Activated gamma-delta T cell treated with anti-CD3 and anti-CD28 coated beads, Interleukin-2, amount 50 U/mL, for 16 hours (primary cell): ENCODE measurements around the gene EVA1C.
"Not testable (repeated sequence)": the region's sequence is repeated elsewhere in the genome, so short reads cannot be mapped to it uniquely, and the experiment has no call there.

Source experiments
- DNase-seq: peaks from one replicate; pipeline ENCODE4 v3.0.0-alpha.2; 2020; ENCODE audit warnings: low read depth

The EVA1C gene

DNA sequence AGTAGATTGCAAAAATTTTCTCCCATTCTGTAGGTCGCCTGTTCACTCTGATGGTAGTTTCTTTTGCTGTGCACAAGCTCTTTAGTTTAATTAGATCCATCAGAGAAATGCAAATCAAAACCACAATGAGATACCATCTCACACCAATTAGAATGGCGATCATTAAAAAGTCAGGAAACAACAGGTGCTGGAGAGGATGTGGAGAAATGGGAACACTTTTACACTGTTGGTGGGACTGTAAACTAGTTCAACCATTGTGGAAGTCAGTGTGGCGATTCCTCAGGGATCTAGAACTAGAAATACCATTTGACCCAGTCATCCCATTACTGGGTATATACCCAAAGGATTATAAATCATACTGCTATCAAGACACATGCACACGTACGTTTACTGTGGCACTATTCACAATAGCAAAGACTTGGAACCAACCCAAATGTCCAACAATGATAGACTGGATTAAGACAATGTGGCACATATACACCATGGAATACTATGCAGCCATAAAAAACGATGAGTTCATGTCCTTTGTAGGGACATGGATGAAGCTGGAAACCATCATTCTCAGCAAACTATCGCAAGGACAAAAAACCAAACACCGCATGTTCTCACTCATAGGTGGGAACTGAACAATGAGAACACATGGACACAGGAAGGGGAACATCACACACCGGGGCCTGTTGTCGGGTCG lies 21.8 kb upstream of the EVA1C start:
- DNase-seq: not testable (repeated sequence)

GRCh38 chr21:32391755-32392154 lies 20.8 kb upstream of the EVA1C start:
- DNase-seq: no peak

DNA sequence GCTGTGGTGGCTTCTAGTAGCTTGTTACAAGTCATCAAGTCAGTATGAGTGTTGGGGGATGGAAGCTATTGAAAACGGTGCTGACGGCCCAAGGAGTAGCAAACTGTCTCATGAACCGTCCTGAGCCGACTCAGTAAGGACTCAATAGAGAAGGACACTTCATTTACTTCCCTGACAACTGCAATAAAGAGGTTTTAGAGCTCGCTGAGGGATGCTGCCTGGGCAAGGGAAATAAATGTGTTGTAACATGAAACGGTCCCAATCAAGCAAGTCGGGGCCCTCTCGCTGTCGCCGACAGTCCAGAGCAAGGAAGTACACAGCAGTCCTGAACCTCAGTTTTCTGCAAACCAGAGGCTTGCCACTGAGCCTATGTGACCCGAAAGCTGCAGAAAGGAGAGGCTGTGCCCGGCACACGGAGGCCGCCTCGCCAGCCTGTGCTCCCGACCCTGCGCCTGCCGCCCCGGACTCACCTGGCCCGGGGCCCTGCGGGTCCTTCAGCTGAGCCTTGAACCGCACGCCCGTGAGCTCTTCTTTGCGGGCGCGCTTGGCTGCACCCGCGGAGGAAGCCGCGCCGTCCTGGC lies 20.1 kb upstream of the EVA1C start:
- DNase-seq: no peak

DNA sequence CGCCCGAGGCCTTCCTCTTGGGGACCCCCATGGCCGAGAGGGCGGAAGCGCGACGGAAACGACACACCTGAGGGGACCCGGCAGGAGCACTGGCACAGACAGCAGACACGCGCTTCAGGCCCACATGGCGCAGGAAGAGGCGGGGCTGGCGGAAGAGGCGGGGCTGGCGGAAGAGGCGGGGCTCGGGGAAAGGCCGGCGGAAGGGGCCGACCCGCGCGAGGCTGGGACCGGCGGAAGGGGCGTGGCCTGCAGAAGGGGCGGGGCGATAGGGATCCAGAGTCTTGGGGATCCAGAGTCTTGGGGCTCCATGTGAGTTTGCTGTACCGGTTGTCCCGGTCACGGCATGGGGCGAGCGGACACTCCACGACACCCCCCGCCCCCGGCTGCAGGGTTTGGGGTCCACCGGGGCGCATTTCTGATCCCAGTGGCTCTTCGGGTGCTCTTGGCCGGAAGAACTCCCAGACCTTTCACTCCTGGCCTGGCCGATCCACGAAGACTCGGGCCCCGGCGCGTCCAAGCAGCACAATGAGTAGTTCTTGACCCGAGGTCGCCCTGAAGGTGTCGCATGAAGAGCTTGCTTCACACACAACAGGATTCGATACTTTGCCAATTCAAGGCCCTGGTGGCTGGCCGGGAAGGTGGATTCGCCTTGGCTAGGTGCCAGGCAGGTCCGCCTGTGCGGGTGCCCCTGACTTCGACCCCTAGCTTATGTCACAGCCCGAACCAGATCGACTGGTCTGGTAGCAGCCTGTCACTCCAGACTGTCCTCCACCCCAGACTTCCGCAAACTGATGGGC lies 19.4 kb upstream of the EVA1C start, which contains the start of gene URB1:
URB1 (minus strand) TSS at position 133 of the 797 bp plus-strand sequence; CDS start at position 31, 102 bp downstream.
- DNase-seq: peak; percentile 94

DNA sequence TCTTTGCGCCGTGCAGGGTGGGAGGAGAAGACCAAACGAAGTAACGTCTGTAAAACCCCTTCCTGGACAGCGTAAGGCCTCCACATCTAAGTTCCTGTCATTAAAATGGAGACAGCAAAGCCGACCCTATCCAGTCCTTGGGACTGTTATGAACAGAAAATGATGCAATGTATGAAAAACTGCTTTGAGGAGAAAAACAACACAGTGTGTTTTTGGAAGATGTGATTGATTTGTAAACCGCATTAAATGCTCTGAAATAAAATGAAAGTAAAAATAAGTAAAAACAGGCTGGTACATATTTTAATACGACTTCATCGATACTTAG lies 18.9 kb upstream of the EVA1C start:
- no peak for DNase-seq

DNA sequence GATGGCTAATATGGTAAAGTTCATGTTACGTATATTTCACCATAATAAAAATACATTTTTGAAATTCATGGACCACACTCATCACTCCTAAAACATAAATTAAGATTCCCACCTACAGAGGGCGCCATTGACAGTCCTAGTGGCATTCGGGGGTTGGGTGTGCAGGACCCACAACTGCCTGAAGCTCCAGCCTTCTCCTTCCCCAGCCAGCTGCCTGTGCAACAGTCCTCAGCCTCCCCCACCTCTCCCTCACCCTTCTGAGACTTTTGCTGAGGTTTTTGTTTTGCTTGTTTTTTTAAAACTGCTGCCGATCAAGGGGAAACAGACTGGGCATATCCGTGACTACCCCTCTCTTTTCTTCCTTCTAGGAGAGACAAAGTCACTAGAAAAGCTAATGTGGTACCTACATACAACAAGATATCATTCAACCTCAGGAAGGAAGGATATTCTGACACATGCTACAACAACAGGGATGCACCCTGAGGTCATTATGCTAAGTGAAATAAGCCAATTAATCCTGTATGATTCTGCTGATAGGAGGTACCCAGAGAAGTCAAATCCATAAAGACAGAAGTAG lies 9.2 kb upstream of the EVA1C start:
- DNase-seq: peak; percentile 32

DNA sequence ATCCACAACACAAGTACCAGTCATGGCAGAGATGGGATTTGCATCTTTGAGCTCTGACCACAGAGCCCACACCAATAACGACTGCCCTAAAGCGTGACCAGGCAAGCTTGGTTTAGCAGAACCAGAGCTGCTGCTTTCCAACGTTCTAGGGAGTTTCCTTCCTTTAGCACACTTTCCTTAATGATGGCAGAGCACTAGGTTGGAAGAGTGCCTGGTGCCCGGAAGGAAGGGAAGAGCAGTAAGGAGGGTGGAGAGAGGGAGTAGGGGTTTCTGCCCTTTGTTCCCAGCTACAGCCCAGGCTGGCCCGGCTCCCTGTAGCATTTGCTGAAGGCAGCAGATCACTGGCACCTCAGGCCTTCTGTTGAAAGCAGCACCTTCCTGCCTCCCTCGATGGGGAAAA lies 6.1 kb upstream of the EVA1C start:
- DNase-seq: no peak

DNA sequence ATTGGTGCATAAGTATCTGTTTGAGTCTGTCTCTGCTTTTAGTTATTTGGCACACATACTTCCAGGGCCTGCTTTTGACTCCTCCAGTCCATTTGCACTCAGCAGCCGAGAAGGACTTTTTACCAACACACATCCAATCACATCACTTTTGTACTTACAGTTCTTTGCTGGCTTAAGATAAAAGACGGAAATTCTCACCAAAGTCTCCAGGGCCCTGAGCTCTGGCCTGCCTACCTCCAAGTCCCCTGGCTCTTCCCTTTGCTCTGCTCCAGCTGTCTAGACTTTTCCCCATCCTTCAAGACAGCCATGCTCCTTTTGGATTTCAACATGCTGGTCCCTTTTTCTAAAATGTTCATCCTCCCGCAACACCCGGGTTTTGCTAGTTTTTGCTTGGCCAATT lies 2.2 kb upstream of the EVA1C start:
- no peak for DNase-seq

DNA sequence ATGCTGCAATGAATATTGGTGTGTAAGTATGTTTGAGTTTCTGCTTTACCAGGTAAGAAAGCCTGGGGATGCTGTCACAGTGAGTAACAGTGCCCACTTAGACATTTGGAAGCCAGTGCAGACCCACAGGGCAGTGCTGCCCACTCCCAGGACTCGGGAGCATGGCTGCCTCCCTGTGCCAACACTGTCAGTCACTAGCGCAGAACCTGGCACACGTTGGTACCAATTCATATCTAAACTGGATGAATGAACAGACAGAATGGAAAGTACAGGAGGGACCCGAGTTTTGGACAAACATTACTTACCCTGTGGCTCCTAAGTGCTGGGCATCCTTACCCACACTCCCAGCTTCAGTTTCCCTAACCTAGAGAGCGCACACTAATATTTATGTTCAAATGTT lies 1.6 kb upstream of the EVA1C start:
- no peak for DNase-seq

DNA sequence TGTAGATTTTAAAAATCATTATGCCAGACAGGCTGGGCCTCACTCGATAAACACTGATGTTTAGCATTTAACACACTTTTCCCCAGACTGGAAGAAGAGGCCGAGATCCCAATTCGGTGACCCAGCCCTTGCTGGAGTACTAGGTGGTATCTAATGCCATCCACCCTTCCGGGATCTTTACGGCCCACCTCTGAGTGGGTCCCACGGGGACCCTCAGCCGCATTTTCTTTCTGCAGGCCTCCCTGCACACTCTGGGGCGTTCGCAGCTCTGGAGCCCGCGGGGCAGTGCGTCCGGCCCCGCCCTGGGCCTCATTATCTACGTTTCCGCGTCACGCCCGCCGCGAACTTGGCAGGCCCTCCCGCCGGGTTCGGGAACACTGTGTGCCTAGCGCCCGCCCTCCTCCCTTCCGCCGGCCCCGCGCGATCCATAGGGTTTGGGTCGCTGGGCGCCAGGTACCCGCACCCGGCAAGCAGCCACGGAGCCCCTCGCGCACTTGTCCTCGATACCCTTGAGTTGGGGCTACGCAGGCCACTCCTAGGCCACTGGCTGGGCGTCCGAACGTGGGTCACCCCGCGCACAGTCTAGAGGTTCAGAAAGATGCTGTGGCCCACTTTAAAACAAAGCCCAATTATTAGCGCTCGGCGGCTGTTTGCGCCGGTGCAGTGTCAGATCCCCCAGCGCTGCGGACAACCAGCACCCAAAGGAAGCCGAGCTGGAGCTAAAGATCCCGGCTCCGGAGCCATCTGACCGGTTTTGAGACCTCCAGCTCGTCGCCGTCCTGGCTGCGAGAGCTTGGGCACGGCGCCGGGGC lies 950 bp upstream of the EVA1C start:
- DNase-seq: peak; percentile 27

DNA sequence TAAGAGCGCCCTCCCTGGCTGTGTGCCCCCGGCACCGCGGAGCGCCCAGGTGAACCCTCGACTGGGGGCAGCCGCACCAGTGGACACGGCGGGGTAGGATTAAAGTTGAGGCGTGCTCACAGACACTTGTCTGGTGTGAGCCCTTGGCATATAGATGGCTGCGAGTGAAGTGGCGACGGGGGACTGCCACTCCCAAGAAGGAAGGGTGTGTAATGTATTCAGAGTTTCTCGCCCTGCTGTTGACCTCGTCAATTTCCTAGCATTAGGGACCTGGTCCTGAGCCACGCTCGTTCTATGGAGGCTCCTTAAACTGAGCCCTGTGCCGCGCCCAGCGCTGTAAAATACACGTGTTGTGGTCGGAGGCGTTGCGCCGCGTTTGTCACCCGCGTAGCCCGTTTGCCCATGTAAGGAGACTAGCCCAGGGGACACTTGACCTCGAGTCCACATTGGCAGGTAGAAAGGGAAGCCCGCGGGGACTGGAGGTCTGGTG lies 554 bp downstream of the EVA1C start:
- peak; percentile 15 for DNase-seq

GRCh38 chr21:32413697-32414578 lies 1.4 kb downstream of the EVA1C start:
- DNase-seq: no peak

GRCh38 chr21:32414579-32415358 lies 2.3 kb downstream of the EVA1C start:
- no peak for DNase-seq

DNA sequence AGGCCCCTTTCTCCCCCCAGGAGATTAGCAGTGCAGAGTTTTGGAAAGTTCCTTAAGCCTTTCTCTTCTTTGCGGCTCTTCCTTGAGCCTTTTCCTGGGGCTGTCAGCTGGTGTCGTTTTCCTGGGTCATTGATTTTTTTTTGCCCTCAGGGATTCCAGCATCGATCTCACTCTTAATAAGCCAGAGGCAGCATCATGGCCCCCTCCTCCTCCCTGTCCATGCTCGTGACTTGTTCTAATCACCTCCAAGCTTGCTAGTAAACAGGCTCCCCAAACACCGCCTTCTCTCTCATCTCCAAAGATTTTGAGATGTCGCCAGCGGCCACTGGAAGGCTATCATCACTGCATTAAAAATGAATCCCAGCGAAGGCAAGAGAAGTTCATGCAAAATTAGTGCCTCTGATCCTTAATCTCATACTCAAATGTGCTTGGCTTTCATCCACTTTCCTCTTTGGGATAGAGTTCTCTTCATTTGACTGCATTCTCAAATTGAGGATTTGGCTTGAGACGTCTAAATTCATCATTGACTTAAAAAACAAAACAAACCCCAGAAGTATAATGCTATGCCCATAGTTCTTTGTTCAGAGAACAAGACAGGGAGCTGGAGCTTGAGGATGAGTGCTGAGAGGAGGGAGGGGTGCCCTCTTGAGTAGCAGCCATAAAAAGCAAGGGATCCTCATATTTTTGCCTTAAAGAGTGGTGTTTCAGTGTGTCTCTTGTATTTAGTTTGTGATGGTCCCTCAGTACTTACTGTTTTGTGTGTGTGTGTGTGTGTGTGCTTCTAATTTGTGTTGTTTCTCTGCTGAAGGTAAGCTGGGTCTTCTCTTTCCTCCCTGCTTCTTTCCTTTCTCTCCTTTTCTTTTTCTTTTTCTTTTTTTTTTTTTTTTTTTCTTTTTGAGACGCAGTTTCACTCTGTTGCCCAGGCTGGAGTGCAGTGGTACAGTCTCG lies 3.2 kb downstream of the EVA1C start:
- no peak for DNase-seq

DNA sequence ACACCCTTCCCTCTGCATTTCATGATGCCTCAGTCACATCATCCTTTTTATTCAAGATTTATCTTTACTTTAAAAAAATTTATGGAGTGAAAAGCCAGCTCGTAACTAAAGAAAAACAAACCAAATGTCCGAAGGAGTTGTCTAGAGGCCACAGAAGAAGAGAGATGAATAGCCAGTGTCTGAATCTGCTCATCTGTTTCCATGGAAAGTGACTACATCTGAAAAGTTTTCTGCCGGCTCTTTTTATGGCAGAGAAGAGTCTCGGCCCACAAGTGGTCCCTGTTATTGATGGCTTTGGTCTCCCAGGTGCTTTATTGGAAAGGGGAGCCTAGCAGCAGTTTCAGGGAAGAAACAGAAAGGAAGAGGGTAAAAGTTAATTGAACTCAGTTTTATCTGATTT lies 5.6 kb downstream of the EVA1C start:
- no peak for DNase-seq

DNA sequence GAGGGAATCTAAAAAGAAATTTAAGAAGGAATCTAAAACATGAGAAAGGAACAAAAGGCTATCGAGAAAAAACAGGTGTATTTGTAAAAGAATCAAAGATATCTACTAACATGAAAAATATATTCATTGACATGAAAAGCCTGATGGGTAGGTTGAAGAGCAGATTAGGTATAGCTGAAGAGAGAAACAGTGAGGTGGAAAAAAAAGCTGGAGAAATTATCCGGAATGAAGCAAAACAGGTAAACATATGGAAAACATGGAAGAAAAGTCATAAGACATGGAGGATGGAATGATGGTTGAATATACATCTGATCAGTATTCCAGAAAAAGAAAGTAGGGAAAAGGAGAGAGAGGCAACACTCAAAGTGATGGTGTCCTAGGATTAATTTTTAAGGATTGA lies 9.6 kb downstream of the EVA1C start:
- DNase-seq: no peak

DNA sequence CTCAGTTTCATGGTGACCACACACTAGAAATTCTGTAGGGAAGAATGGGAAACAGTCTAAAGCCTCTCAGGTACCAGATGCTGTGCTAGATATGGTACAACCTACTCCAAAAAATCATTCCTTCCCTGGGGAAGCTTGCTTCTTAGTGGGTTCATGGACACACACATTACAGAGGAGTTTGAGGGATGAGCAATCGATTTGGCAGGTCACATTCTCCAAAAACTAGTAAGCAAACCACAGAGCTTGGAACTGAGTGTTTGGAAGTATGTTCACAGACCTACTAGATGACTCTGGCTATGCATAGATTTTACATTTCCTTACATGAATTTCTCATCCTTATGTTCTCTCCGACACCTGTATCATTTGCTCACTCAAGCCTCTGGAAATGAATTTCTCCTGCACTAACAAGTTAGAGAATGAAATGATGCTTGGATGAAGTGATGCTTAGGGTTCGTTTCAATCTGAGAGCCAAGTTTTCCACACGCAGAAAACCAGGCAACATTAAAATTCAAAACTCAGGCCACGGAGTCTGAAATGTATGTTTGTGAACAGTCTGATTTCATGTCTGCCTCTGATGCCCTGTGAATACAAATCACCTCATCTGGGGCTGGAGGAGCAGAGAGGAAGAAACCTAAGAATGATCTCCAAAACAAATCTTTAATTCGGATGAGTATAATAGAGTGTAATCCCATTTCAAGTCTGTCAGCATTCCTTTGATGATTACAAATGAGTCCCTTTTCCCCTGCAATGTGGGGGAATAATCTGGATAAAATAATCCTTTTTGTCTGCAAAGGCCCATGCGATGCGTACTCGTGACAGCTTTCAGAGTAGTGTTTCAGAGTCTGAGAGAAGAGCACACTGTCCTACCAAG lies 11.0 kb downstream of the EVA1C start:
- DNase-seq: no peak

DNA sequence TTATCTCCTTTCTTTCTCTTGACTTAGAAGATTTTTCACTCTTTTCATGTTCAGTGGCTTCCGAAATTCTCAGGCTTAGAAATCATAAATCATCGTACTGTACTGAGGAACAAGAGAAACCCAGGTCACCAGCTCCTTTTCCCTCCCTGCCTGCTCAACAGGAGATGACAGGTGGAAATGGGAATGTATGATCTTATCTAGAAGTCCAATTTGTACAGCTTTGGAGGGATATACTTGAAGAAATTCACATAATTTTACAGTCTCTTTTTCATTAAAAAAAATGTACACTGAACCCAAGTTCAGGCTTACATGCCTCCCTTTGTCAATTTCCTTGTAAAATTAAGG lies 11.7 kb downstream of the EVA1C start:
- DNase-seq: no peak
